ENCODE results near the gene PSMC4.

PSMC4 gene

DNA sequence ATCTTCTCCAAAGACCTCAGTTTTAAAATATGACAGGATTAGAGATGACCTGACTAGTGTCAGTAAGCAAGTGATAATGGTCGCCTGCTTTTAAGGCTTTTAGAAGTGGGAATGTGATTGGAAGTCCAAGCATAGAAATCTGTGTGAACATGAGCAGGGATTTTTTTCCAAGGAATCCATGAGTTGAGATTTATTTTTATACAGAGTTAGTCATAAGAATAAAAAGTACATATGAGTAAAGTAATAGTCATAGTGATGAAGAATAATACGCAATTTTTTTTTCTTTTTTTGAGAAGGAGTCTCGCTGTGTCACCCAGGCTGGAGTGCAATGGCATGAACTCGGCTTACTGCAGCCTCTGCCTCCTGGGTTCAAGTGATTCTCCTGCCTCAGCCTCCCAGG is 27.5 kb downstream of the PSMC4 start:
- DNase-seq (ENCODE audit: low spot score in 2 of 2) (no peak), ATAC-seq (replicated peaks; ENCODE audit: extremely low read depth, poor library complexity, severe bottlenecking) (no peak)
- Mint-ChIP-seq H3K27me3 (no peaks in the 10 kb centered on the region), H3K9me3 (no peaks in the 10 kb centered on the region), H3K4me1 (peaks cover 31% of the 10 kb centered on the region), H3K27ac (ENCODE audit: low read depth) (no peak overlapping the region), H3K4me3 (peak overlapping the region; percentile 86), H3K36me3 (ENCODE audit: insufficient read depth) (peaks cover 8% of the 10 kb centered on the region)

- no peak for ATAC-seq (replicated peaks; ENCODE audit: extremely low read depth, poor library complexity, severe bottlenecking)
- no peak overlapping the region for H3K27ac Mint-ChIP-seq (ENCODE audit: low read depth)
- no peak for DNase-seq (ENCODE audit: low spot score in 2 of 2)
- H3K36me3 Mint-ChIP-seq (ENCODE audit: insufficient read depth): peaks cover 27% of the 10 kb centered on the region
- no peaks in the 10 kb centered on the region for H3K27me3 Mint-ChIP-seq
- H3K4me1 Mint-ChIP-seq: peaks cover 8% of the 10 kb centered on the region
- no peaks in the 10 kb centered on the region for H3K9me3 Mint-ChIP-seq
- no peak overlapping the region for H3K4me3 Mint-ChIP-seq
Observed at GRCh38 chr19:40005691-40006272, 34.8 kb downstream of the PSMC4 start.

- Mint-ChIP-seq H3K4me3 (no peak overlapping the region), H3K27me3 (no peaks in the 10 kb centered on the region), H3K27ac (ENCODE audit: low read depth) (no peak overlapping the region), H3K9me3 (no peaks in the 10 kb centered on the region), H3K36me3 (ENCODE audit: insufficient read depth) (peaks cover 29% of the 10 kb centered on the region), H3K4me1 (peaks cover 8% of the 10 kb centered on the region)
- DNase-seq (ENCODE audit: low spot score in 2 of 2) (no peak), ATAC-seq (replicated peaks; ENCODE audit: extremely low read depth, poor library complexity, severe bottlenecking) (no peak)
Observed at GRCh38 chr19:40006273-40006691, 35.3 kb downstream of the PSMC4 start.

- Mint-ChIP-seq H3K27me3 (no peaks in the 10 kb centered on the region), H3K36me3 (ENCODE audit: insufficient read depth) (peaks cover 34% of the 10 kb centered on the region), H3K27ac (ENCODE audit: low read depth) (no peak overlapping the region), H3K4me3 (no peak overlapping the region), H3K9me3 (peaks cover 7% of the 10 kb centered on the region), H3K4me1 (peaks cover 8% of the 10 kb centered on the region)
- DNase-seq (ENCODE audit: low spot score in 2 of 2) (no peak), ATAC-seq (replicated peaks; ENCODE audit: extremely low read depth, poor library complexity, severe bottlenecking) (no peak)
Observed at GRCh38 chr19:40009674-40010073, 38.7 kb downstream of the PSMC4 start.

DNA sequence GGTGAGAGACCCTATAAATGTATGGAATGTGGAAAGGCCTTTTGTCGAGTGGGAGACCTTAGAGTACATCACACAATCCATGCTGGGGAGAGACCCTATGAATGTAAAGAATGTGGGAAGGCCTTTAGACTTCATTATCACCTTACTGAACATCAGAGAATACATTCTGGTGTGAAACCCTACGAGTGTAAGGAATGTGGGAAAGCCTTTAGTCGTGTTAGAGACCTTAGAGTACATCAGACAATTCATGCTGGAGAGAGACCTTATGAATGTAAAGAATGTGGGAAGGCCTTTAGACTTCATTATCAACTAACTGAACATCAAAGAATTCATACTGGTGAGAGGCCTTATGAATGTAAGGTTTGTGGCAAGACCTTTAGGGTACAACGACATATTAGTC is 43.0 kb downstream of the PSMC4 start:
- no peak for ATAC-seq (replicated peaks; ENCODE audit: extremely low read depth, poor library complexity, severe bottlenecking)
- Mint-ChIP-seq H3K36me3 (ENCODE audit: insufficient read depth) (peaks cover 17% of the 10 kb centered on the region), H3K27ac (ENCODE audit: low read depth) (no peak overlapping the region), H3K4me3 (no peak overlapping the region), H3K27me3 (no peaks in the 10 kb centered on the region), H3K4me1 (no peaks in the 10 kb centered on the region), H3K9me3 (peaks cover 8% of the 10 kb centered on the region)
- no peak for DNase-seq (ENCODE audit: low spot score in 2 of 2)

- Mint-ChIP-seq H3K27ac (ENCODE audit: low read depth) (no peak overlapping the region), H3K9me3 (peaks cover 37% of the 10 kb centered on the region), H3K4me3 (no peak overlapping the region), H3K4me1 (no peaks in the 10 kb centered on the region), H3K27me3 (no peaks in the 10 kb centered on the region), H3K36me3 (ENCODE audit: insufficient read depth) (peaks cover 4% of the 10 kb centered on the region)
- DNase-seq (ENCODE audit: low spot score in 2 of 2) (no peak), ATAC-seq (replicated peaks; ENCODE audit: extremely low read depth, poor library complexity, severe bottlenecking) (no peak)
Observed at GRCh38 chr19:40023969-40024368, 53.0 kb downstream of the PSMC4 start.

DNA sequence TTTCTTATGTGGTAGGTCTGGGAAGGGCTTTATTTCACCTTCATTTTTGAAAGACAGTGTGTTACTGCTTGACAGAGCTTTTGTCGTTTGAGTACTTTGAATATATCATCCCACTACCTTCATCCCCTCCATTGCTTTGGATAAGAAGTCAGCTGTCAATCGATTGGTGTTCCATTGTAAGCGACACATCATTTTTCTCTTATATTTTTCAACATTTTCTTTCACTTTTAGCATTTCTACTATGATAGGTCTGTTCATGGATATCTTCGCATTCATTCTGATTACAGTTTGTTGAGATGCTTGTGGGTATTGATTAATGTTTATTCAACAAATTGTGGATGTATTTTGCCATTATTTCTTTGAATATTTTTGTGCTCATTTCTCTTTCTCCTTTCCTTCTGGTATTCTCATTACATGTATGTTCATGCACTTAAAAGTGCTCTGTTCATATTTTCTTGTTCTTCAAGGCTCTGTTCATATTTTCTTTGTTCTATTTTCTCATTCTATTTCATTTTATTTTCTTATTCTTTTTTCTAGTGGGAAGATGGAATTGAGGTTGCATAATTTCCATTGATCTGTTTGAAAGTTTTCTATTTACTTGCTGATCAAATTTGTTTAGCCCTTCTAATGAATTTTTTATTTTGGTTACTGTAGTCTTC is 55.1 kb downstream of the PSMC4 start:
- peaks cover 30% of the 10 kb centered on the region for H3K9me3 Mint-ChIP-seq
- peaks cover 4% of the 10 kb centered on the region for H3K36me3 Mint-ChIP-seq (ENCODE audit: insufficient read depth)

GRCh38 chr19:40026597-40026970 is 55.6 kb downstream of the PSMC4 start:
- Mint-ChIP-seq H3K4me3 (no peak overlapping the region), H3K27ac (ENCODE audit: low read depth) (no peak overlapping the region), H3K9me3 (peaks cover 30% of the 10 kb centered on the region), H3K27me3 (no peaks in the 10 kb centered on the region), H3K36me3 (ENCODE audit: insufficient read depth) (peaks cover 4% of the 10 kb centered on the region), H3K4me1 (no peaks in the 10 kb centered on the region)
- DNase-seq (ENCODE audit: low spot score in 2 of 2) (no peak), ATAC-seq (replicated peaks; ENCODE audit: extremely low read depth, poor library complexity, severe bottlenecking) (no peak)

More for the DNA sequence above, 55.1 kb downstream of the PSMC4 start:
- Mint-ChIP-seq H3K27ac (ENCODE audit: low read depth) (no peak overlapping the region), H3K4me3 (no peak overlapping the region), H3K27me3 (no peaks in the 10 kb centered on the region), H3K4me1 (no peaks in the 10 kb centered on the region)
- no peak for DNase-seq (ENCODE audit: low spot score in 2 of 2)
- no peak for ATAC-seq (replicated peaks; ENCODE audit: extremely low read depth, poor library complexity, severe bottlenecking)

Data from central memory CD8-positive, alpha-beta T cell (primary cell).